Vagina (tissue), 2 donors: ENCODE measurements around the gene SERTM2. TPM values are rescaled to one million over a fixed set of nuclear protein-coding genes. Genes with fewer than 3 reads are reported as not detected.

Experiments
- DNase-seq, 2 donors: peaks; one replicate each; pipeline ENCODE4 v3.0.0-alpha.2; 2017; ENCODE audit errors: extremely low spot score in 2 of 2
- H3K27ac ChIP-seq: fragments of 200-600 bp; sonication (generic); one replicate; pipeline ENCODE4 v1.5.1; 2019
- H3K27me3 ChIP-seq: fragments of 200-600 bp; sonication (generic); one replicate; pipeline ENCODE4 v1.5.1; 2019
- H3K36me3 ChIP-seq, 2 donors: fragments of 200-600 bp; sonication (generic); one replicate each; pipeline ENCODE4 v1.5.1; 2017 to 2019
- H3K4me1 ChIP-seq: fragments of 200-600 bp; sonication (generic); one replicate; pipeline ENCODE4 v1.5.1; 2019
- H3K4me3 ChIP-seq, 2 donors: fragments of 200-600 bp; sonication (generic); 1 replicate in 1 of 2; 2 replicates in 1 of 2; pipeline ENCODE4 v1.5.1; 2016 to 2019
- H3K9me3 ChIP-seq: fragments of 200-600 bp; sonication (generic); one replicate; pipeline ENCODE4 v1.5.1; 2019
- POLR2A ChIP-seq, 2 donors: fragments of 450-650 bp; IDR thresholded peaks; one replicate each; pipeline ENCODE4 v1.6.1; 2017; ENCODE audit warnings: antibody characterized with exemption in 2 of 2, mild to moderate bottlenecking in 2 of 2, moderate library complexity in 2 of 2
- POLR2AphosphoS5 ChIP-seq, 2 donors: sonication (generic); formaldehyde crosslinking; IDR thresholded peaks; one replicate each; pipeline ENCODE4 v1.9.0; 2017; ENCODE audit warnings: antibody characterized with exemption in 2 of 2, mild to moderate bottlenecking in 2 of 2, low read depth in 1 of 2; ENCODE audit not compliant: insufficient read depth in 1 of 2
- intact Hi-C: fragments of 100-400 bp; cut with DNase I; formaldehyde crosslinking; loops from one replicate; pipeline ENCODE4 v1.15.1; 2023
- total RNA-seq: library from RNA; depleted of rRNA; stranded (reverse); fragments of >200 nt; gene quantifications from one replicate; pipeline ENCODE4 v1.2.3, GENCODE V29; 2016
- TF ChIP-seq, protein P1 (sequence below), 3 experiments: fragments of 450-650 bp in 2 of 3; fragments of 200-600 bp in 1 of 3; sonication (generic) in 1 of 3; IDR thresholded peaks; one replicate each; pipeline ENCODE4 v1.5.1; 2017 to 2019; ENCODE audit warnings: antibody characterized with exemption in 3 of 3, mild to moderate bottlenecking in 2 of 3, moderate library complexity in 2 of 3

SERTM2 gene
- total RNA-seq, 1 donor from 2014 or later, result 28.2 TPM

DNA sequence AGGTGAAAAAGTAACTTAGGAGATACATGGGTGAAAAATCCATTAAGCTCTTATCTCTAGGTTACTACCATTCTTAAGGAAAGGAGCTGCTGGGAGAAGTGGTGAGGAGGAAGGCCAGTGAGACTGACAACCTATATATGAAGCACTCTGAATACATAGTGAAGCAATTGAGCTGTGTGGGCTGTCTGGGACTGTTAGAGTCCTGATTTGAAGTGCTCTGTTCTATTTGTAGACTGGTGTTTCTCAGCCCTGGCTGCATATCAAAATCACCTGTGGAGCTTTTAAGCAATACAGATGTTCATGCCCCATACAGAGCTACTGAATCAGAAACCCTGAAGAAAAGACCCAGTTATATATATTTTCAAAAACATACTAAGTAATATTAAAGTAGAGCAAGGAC lies 3.9 kb downstream of the SERTM2 start:
- no peak for DNase-seq
- no peaks in the 10 kb centered on the region for H3K9me3 ChIP-seq
- TF ChIP-seq POLR2A (IDR thresholded peaks at IDR 0.05) (no peak), POLR2AphosphoS5 (IDR thresholded peaks at IDR 0.05; ENCODE audit: insufficient read depth in 1 of 2, low read depth in 1 of 2) (no peak)
- TF ChIP-seq, protein P1, sequence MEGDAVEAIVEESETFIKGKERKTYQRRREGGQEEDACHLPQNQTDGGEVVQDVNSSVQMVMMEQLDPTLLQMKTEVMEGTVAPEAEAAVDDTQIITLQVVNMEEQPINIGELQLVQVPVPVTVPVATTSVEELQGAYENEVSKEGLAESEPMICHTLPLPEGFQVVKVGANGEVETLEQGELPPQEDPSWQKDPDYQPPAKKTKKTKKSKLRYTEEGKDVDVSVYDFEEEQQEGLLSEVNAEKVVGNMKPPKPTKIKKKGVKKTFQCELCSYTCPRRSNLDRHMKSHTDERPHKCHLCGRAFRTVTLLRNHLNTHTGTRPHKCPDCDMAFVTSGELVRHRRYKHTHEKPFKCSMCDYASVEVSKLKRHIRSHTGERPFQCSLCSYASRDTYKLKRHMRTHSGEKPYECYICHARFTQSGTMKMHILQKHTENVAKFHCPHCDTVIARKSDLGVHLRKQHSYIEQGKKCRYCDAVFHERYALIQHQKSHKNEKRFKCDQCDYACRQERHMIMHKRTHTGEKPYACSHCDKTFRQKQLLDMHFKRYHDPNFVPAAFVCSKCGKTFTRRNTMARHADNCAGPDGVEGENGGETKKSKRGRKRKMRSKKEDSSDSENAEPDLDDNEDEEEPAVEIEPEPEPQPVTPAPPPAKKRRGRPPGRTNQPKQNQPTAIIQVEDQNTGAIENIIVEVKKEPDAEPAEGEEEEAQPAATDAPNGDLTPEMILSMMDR (IDR thresholded peaks at IDR 0.05), result no peak
- intact Hi-C loops, result no loop called here
- H3K36me3 ChIP-seq, result no peaks in the 10 kb centered on the region
- H3K4me3 ChIP-seq, result no peak overlapping the region
- no peaks in the 10 kb centered on the region for H3K27me3 ChIP-seq
- H3K27ac ChIP-seq, result no peak overlapping the region
- H3K4me1 ChIP-seq, result no peaks in the 10 kb centered on the region

DNA sequence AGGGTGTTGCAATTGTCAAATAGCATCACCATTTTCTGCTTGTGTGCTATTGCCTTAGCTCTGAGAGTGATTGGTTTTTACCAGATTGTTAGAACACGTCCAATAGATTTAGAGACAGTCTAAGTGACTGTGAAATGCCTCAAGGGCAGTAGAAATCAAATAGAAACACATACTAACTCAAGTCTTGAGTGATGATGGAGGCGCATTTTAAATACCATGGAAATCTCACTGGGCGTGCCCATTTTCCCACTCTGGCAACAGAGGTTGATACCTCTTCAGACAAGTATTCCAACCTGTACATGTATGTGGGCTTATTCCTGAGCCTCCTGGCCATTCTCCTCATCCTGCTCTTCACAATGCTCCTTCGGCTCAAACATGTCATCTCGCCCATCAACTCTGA lies 7.2 kb downstream of the SERTM2 start:
- H3K27me3 ChIP-seq, result no peaks in the 10 kb centered on the region
- H3K36me3 ChIP-seq, result no peaks in the 10 kb centered on the region
- no peak overlapping the region for H3K27ac ChIP-seq
- no peak for TF ChIP-seq POLR2A (IDR thresholded peaks at IDR 0.05)
- TF ChIP-seq, protein P1 (IDR thresholded peaks at IDR 0.05), result no peak
- TF ChIP-seq POLR2AphosphoS5 (IDR thresholded peaks at IDR 0.05; ENCODE audit: insufficient read depth in 1 of 2, low read depth in 1 of 2), result no peak
- H3K9me3 ChIP-seq, result no peaks in the 10 kb centered on the region
- intact Hi-C loops, result no loop called here
- H3K4me1 ChIP-seq, result no peaks in the 10 kb centered on the region
- DNase-seq, result no peak
- no peak overlapping the region for H3K4me3 ChIP-seq

GRCh38 chrX:111519215-111519614 lies 7.8 kb downstream of the SERTM2 start:
- intact Hi-C loops, result no loop called here
- no peak for DNase-seq
- H3K27me3 ChIP-seq, result no peaks in the 10 kb centered on the region
- no peaks in the 10 kb centered on the region for H3K9me3 ChIP-seq
- H3K36me3 ChIP-seq, result no peaks in the 10 kb centered on the region
- no peak for TF ChIP-seq POLR2A (IDR thresholded peaks at IDR 0.05)
- TF ChIP-seq POLR2AphosphoS5 (IDR thresholded peaks at IDR 0.05; ENCODE audit: insufficient read depth in 1 of 2, low read depth in 1 of 2), result no peak
- TF ChIP-seq, protein P1 (IDR thresholded peaks at IDR 0.05), result no peak
- no peaks in the 10 kb centered on the region for H3K4me1 ChIP-seq
- no peak overlapping the region for H3K4me3 ChIP-seq
- no peak overlapping the region for H3K27ac ChIP-seq

- no peak for DNase-seq
- no peak overlapping the region for H3K4me3 ChIP-seq
- no peak overlapping the region for H3K27ac ChIP-seq
- no peaks in the 10 kb centered on the region for H3K9me3 ChIP-seq
- intact Hi-C loops, result no loop called here
- no peaks in the 10 kb centered on the region for H3K36me3 ChIP-seq
- H3K27me3 ChIP-seq, result no peaks in the 10 kb centered on the region
- no peak for TF ChIP-seq POLR2AphosphoS5 (IDR thresholded peaks at IDR 0.05; ENCODE audit: insufficient read depth in 1 of 2, low read depth in 1 of 2)
- no peak for TF ChIP-seq POLR2A (IDR thresholded peaks at IDR 0.05)
- TF ChIP-seq, protein P1 (IDR thresholded peaks at IDR 0.05), result no peak
- H3K4me1 ChIP-seq, result no peaks in the 10 kb centered on the region
Observed at GRCh38 chrX:111520506-111520905, 9.1 kb downstream of the SERTM2 start.

- DNase-seq, result no peak
- Histone ChIP-seq H3K9me3 (no peaks in the 10 kb centered on the region), H3K4me1 (no peaks in the 10 kb centered on the region), H3K4me3 (no peak overlapping the region), H3K36me3 (no peaks in the 10 kb centered on the region), H3K27ac (no peak overlapping the region), H3K27me3 (no peaks in the 10 kb centered on the region)
- intact Hi-C loops, result no loop called here
- TF ChIP-seq POLR2A (IDR thresholded peaks at IDR 0.05), result no peak
- TF ChIP-seq, protein P1 (IDR thresholded peaks at IDR 0.05), result no peak
- no peak for TF ChIP-seq POLR2AphosphoS5 (IDR thresholded peaks at IDR 0.05; ENCODE audit: insufficient read depth in 1 of 2, low read depth in 1 of 2)
Observed at GRCh38 chrX:111521169-111521568, 9.7 kb downstream of the SERTM2 start.
